ENCODE data around the gene HPRT1.

GRCh38 chrX:134512566-134512965 lies 52.6 kb downstream of the HPRT1 start:
- TF ChIP-seq POLR2A (IDR thresholded peaks at IDR 0.05; ENCODE audit: low read length) (no peak), GATA1 (IDR thresholded peaks at IDR 0.05; ENCODE audit: low read depth, low read length) (no peak)

All from erythroblast (primary cell).